Endothelial cell of umbilical vein (primary cell): ENCODE data around the gene FOXJ2. TPM values are rescaled to one million over a fixed set of nuclear protein-coding genes. Genes with fewer than 3 reads are reported as not detected.
"Not testable (repeated sequence)": the region's sequence is repeated elsewhere in the genome, so short reads cannot be mapped to it uniquely, and the experiment has no call there.

Experiments
- BruUV-seq: library from RNA; stranded (reverse); fragments of 400-500 nt; replicated peaks from 2 replicates; lab custom pipeline; 2021; lab: Mats Ljungman, UMichigan
- CTCF ChIA-PET: fragments of 300-600, 350-600 bp; sonication (Branson Sonifier 250); formaldehyde crosslinking; loops from one replicate; lab custom pipeline; 2021; ENCODE audit warnings: antibody characterized with exemption, inconsistent platforms; lab: Charles Lee
- POLR2A ChIA-PET: fragments of 300-600, 350-600 bp; sonication (Branson Sonifier 250); formaldehyde crosslinking; loops from one replicate; lab custom pipeline; 2021; ENCODE audit warnings: antibody characterized with exemption, inconsistent platforms; lab: Charles Lee
- DNase-seq: peaks from one replicate; pipeline ENCODE4 v3.0.0-alpha.2; 2011; ENCODE audit warnings: low read depth, low spot score
- FAIRE-seq: peaks from 2 replicates; lab custom pipeline; 2011; peaks lifted over from hg19 to GRCh38; lab: Jason Lieb, UNC
- H2AFZ ChIP-seq: 2 replicates; pipeline ENCODE4 v1.6.0; 2012; ENCODE audit warnings: low read depth, low read length, control low read depth, inconsistent platforms
- H3K27ac ChIP-seq: 2 replicates; pipeline ENCODE4 v1.5.1; 2011; ENCODE audit warnings: low read depth, mild to moderate bottlenecking, control low read depth, low read length, moderate library complexity; ENCODE audit not compliant: insufficient read depth
- H3K27me3 ChIP-seq, 2 experiments: 2 replicates each; pipeline versions ENCODE4 v1.6.0 to v1.6.1; 2011; ENCODE audit warnings: low read length in 2 of 2, mixed read lengths in 1 of 2; ENCODE audit not compliant: control insufficient read depth in 2 of 2, insufficient read depth in 2 of 2
- H3K36me3 ChIP-seq, 2 experiments: 2 replicates in 1 of 2; 3 replicates in 1 of 2; pipeline ENCODE4 v1.5.1; 2011; ENCODE audit warnings: low read length in 2 of 2, mild to moderate bottlenecking in 1 of 2, moderate library complexity in 1 of 2; ENCODE audit not compliant: control insufficient read depth in 2 of 2, insufficient read depth in 2 of 2; ENCODE audit errors: extremely low read depth in 1 of 2
- H3K4me1 ChIP-seq: 3 replicates; pipeline ENCODE4 v1.5.1; 2011; ENCODE audit warnings: mild to moderate bottlenecking, low read length; ENCODE audit not compliant: control insufficient read depth, insufficient read depth; ENCODE audit errors: extremely low read depth
- H3K4me2 ChIP-seq: 2 replicates; pipeline ENCODE4 v1.6.1; 2011; ENCODE audit warnings: low read length, control low read depth, mixed read lengths; ENCODE audit not compliant: insufficient read depth
- H3K4me3 ChIP-seq, 3 experiments: fragments of 200-600 bp in 1 of 3; sonication (generic), shearing (Covaris generic) in 1 of 3; replicated peaks in 1 of 3; 2 replicates each; pipeline ENCODE4 v1.5.1; 2011 to 2016; ENCODE audit warnings: control low read depth in 3 of 3, low read length in 3 of 3, mild to moderate bottlenecking in 2 of 3, inconsistent platforms in 1 of 3, low read depth in 1 of 3, moderate library complexity in 1 of 3; ENCODE audit not compliant: insufficient read depth in 1 of 3
- H3K79me2 ChIP-seq: 2 replicates; pipeline ENCODE4 v1.6.0; 2012; ENCODE audit warnings: low read length, inconsistent platforms; ENCODE audit not compliant: control insufficient read depth, insufficient read depth
- H3K9ac ChIP-seq: replicated peaks from 2 replicates; pipeline ENCODE3; 2011; ENCODE audit warnings: low read length, control low read depth; ENCODE audit not compliant: insufficient read depth; ENCODE audit errors: extremely low read depth
- H3K9me1 ChIP-seq: replicated peaks from 3 replicates; pipeline ENCODE4 v1.6.0; 2011; ENCODE audit warnings: mild to moderate bottlenecking, low read length; ENCODE audit not compliant: control insufficient read depth, insufficient read depth; ENCODE audit errors: extremely low read depth
- H3K9me3 ChIP-seq: replicated peaks from 2 replicates; pipeline ENCODE4 v1.5.1; 2012; ENCODE audit warnings: low read length, inconsistent platforms; ENCODE audit not compliant: control insufficient read depth, insufficient read depth
- H4K20me1 ChIP-seq: replicated peaks from 2 replicates; pipeline ENCODE3; 2011; ENCODE audit warnings: mild to moderate bottlenecking, low read length; ENCODE audit not compliant: control insufficient read depth, insufficient read depth; ENCODE audit errors: extremely low read depth
- MYC ChIP-seq: IDR thresholded peaks from one replicate; pipeline ENCODE4 v1.6.1; 2011; ENCODE audit warnings: mild to moderate bottlenecking, low read depth, low read length
- dilution Hi-C: fragments of 300-500 bp; cut with MboI; formaldehyde crosslinking; loops from one replicate; pipeline ENCODE4 v1.15.0; 2019; ENCODE audit warnings: low sequenced_read_pairs; ENCODE audit not compliant: extremely low pct_ligation_motif_present
- intact Hi-C: fragments of 100-400 bp; cut with micrococcal nuclease; formaldehyde crosslinking; loops from one replicate; pipeline ENCODE4 v1.10.0; 2022
- polyA plus RNA-seq, 4 experiments: library from polyadenylated mRNA; depleted of rRNA in 3 of 4; stranded (reverse) in 3 of 4; unstranded in 1 of 4; fragments of >200 nt; gene quantifications; 2 replicates each; pipeline versions ENCODE4 v1.2.1 to v1.2.3, GENCODE V29; 2011 to 2012; ENCODE audit warnings: missing spikeins in 1 of 4
- total RNA-seq: library from RNA; stranded (reverse); gene quantifications from 2 replicates; pipeline ENCODE4 v1.2.3, GENCODE V29; 2021
- TF ChIP-seq, protein P1 (sequence below), 2 donors: IDR thresholded peaks; 1 replicate in 1 of 2; 2 replicates in 1 of 2; pipeline ENCODE4 v1.5.1; 2011; ENCODE audit warnings: low read length in 2 of 2, mild to moderate bottlenecking in 2 of 2, moderate library complexity in 2 of 2, control low read depth in 1 of 2, inconsistent platforms in 1 of 2, low read depth in 1 of 2; ENCODE audit not compliant: insufficient read depth in 1 of 2; ENCODE audit errors: extremely low read depth in 1 of 2

Gene FOXJ2
- total and polyA plus RNA-seq, 2 donors (not counting 3 experiments of a cell fraction or from before 2014, with no cell fraction given), result 6.2 to 13.9 TPM

DNA sequence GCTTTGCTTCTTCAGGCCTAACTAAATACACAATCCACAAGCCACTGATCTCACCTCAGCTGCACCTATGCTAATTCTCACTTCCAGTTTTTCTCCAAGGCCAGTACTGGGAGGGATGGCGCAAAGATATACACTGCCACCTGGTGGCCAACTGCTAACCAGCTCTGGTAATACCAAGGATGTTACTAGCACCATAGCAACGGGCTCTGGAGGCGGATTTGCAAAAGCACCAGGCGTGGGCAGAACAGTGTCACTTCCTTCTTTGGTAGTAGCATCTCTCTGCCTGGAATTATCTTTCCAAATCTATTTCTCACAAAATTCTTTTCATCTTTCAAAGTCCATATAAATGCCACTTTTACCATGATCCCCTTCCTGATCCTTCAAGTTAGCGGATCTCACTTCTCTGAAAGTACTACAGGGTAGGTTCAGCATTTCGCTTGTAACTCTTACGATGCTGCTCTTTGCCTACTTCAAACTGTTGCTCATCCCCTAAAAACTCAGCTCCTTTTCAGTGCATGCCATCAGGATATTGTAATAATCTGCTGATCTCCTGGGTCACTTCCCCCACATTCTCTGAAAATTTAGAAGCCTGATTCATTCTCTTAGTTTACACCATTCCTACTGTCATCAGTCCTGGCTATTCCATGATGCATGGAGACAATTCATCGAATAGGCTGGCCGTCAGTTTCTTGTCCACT lies 37.1 kb upstream of the FOXJ2 start:
- H3K9me3 ChIP-seq, result no peaks in the 10 kb centered on the region
- no peaks in the 10 kb centered on the region for H3K79me2 ChIP-seq
- TF ChIP-seq, protein P1, sequence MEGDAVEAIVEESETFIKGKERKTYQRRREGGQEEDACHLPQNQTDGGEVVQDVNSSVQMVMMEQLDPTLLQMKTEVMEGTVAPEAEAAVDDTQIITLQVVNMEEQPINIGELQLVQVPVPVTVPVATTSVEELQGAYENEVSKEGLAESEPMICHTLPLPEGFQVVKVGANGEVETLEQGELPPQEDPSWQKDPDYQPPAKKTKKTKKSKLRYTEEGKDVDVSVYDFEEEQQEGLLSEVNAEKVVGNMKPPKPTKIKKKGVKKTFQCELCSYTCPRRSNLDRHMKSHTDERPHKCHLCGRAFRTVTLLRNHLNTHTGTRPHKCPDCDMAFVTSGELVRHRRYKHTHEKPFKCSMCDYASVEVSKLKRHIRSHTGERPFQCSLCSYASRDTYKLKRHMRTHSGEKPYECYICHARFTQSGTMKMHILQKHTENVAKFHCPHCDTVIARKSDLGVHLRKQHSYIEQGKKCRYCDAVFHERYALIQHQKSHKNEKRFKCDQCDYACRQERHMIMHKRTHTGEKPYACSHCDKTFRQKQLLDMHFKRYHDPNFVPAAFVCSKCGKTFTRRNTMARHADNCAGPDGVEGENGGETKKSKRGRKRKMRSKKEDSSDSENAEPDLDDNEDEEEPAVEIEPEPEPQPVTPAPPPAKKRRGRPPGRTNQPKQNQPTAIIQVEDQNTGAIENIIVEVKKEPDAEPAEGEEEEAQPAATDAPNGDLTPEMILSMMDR (IDR thresholded peaks at IDR 0.05; ENCODE audit: extremely low read depth in 1 of 2, insufficient read depth in 1 of 2, low read depth in 1 of 2, low read length in 2 of 2), result peak; percentile 61 to 76
- TF ChIP-seq MYC, result no peak
- no peaks in the 10 kb centered on the region for H4K20me1 ChIP-seq
- no peak overlapping the region for H2AFZ ChIP-seq
- POLR2A ChIA-PET, result no interaction called here
- no peaks in the 10 kb centered on the region for H3K4me1 ChIP-seq
- no peaks in the 10 kb centered on the region for H3K36me3 ChIP-seq
- intact Hi-C loops (loop anchor here (1.0 to 10.0 kb wide), 4 partner anchors 35 to 321 kb away; no protein-coding TSS in a partner anchor), dilution Hi-C loops (no loop called here)
- no peak overlapping the region for H3K9ac ChIP-seq
- no peaks in the 10 kb centered on the region for H3K9me1 ChIP-seq
- no peak overlapping the region for H3K4me2 ChIP-seq
- DNase-seq, result peak; percentile 75
- no peak overlapping the region for H3K4me3 ChIP-seq
- BruUV-seq, result no TSS peak
- peak; percentile 94 for FAIRE-seq
- CTCF ChIA-PET, result interaction anchor here (0.7 to 5.7 kb wide), 12 partner anchors 12 to 165 kb away, joined by 3 to 132 read pairs (median 3); partner anchors contain the start of gene SLC2A3
- H3K27ac ChIP-seq, result no peak overlapping the region
- H3K27me3 ChIP-seq, result no peaks in the 10 kb centered on the region

GRCh38 chr12:8000827-8001226 lies 31.7 kb upstream of the FOXJ2 start:
- H3K4me2 ChIP-seq, H3K4me3 ChIP-seq, dilution Hi-C loops, H3K27me3 ChIP-seq, H3K9me1 ChIP-seq, H3K36me3 ChIP-seq, POLR2A ChIA-PET, H4K20me1 ChIP-seq, CTCF ChIA-PET, intact Hi-C loops, H3K9ac ChIP-seq, H3K79me2 ChIP-seq, BruUV-seq, H3K9me3 ChIP-seq, H3K4me1 ChIP-seq, H3K27ac ChIP-seq, H2AFZ ChIP-seq, DNase-seq, FAIRE-seq: not testable (repeated sequence)

- H3K27me3 ChIP-seq, H3K9ac ChIP-seq, H3K4me3 ChIP-seq, FAIRE-seq, H3K9me3 ChIP-seq, BruUV-seq, H3K4me1 ChIP-seq, H3K79me2 ChIP-seq, intact Hi-C loops, H4K20me1 ChIP-seq, DNase-seq, H3K27ac ChIP-seq, H3K9me1 ChIP-seq, H2AFZ ChIP-seq, dilution Hi-C loops, H3K36me3 ChIP-seq, POLR2A ChIA-PET, H3K4me2 ChIP-seq: not testable (repeated sequence)
- CTCF ChIA-PET, result interaction anchor here (0.7 kb wide), 1 partner anchor 23 kb away, joined by 3 read pairs; no protein-coding TSS in a partner anchor
Measured at GRCh38 chr12:8001496-8001895, 31.0 kb upstream of the FOXJ2 start.
